B cell (primary cell): ENCODE data around the gene PREX1. TPM values are rescaled to one million over a fixed set of nuclear protein-coding genes. Genes with fewer than 3 reads are reported as not detected.

Source experiments
- ATAC-seq: fragments of 200-7000 bp; cut with Tn5 transposase; one replicate; pipeline ENCODE4 v1.10.0; 2021; ENCODE audit warnings: low read depth, mild to moderate bottlenecking, moderate number of reproducible peaks, moderate library complexity
- CTCF ChIA-PET: fragments of 350-600 bp; sonication (Branson Sonifier 250); formaldehyde crosslinking; loops from one replicate; lab custom pipeline; 2021; ENCODE audit warnings: antibody characterized with exemption, inconsistent platforms; lab: Charles Lee
- POLR2A ChIA-PET: fragments of 350-600 bp; sonication (Branson Sonifier 250); formaldehyde crosslinking; loops from one replicate; lab custom pipeline; 2021; ENCODE audit warnings: antibody characterized with exemption; lab: Charles Lee
- DNase-seq: peaks from one replicate; pipeline ENCODE4 v3.0.0; 2013
- H2AFZ ChIP-seq: 2 replicates; pipeline ENCODE4 v1.6.1; 2012; ENCODE audit warnings: mild to moderate bottlenecking, low read depth, low read length; ENCODE audit not compliant: insufficient read depth, poor library complexity, severe bottlenecking
- H3K27ac ChIP-seq, 2 donors: 1 replicate in 1 of 2; 2 replicates in 1 of 2; pipeline ENCODE4 v1.5.1; 2012 to 2013; ENCODE audit warnings: low read length in 2 of 2, mild to moderate bottlenecking in 2 of 2, moderate library complexity in 1 of 2
- H3K27me3 ChIP-seq, 4 experiments: fragments of 200-600 bp in 1 of 4; sonication (generic) in 1 of 4; replicated peaks in 1 of 4; 1 replicate in 2 of 4; 2 replicates in 2 of 4; pipeline versions ENCODE4 v1.6.1 to v1.7.0; 2013 to 2016; ENCODE audit warnings: low read length in 3 of 4, mild to moderate bottlenecking in 2 of 4, mixed read lengths in 1 of 4, moderate library complexity in 1 of 4; ENCODE audit not compliant: insufficient read depth in 4 of 4, control insufficient read depth in 3 of 4; ENCODE audit errors: control extremely low read depth in 1 of 4
- H3K36me3 ChIP-seq, 2 experiments: replicated peaks in 1 of 2; 1 replicate in 1 of 2; 2 replicates in 1 of 2; pipeline versions ENCODE4 v1.6.1 to v1.7.1; 2013; ENCODE audit warnings: low read length in 1 of 2; ENCODE audit not compliant: insufficient read depth in 2 of 2, control insufficient read depth in 1 of 2; ENCODE audit errors: control extremely low read depth in 1 of 2, extremely low read depth in 1 of 2
- H3K4me1 ChIP-seq, 2 donors: fragments of 200-600 bp in 1 of 2; sonication (generic) in 1 of 2; 1 replicate in 1 of 2; 2 replicates in 1 of 2; pipeline versions ENCODE4 v1.5.1 to v1.6.1; 2013 to 2017; ENCODE audit warnings: low read length in 2 of 2; ENCODE audit not compliant: control insufficient read depth in 2 of 2, insufficient read depth in 2 of 2
- H3K4me2 ChIP-seq: replicated peaks from 2 replicates; pipeline ENCODE3; 2012; ENCODE audit warnings: mild to moderate bottlenecking, low read depth, low read length; ENCODE audit not compliant: poor library complexity, severe bottlenecking
- H3K4me3 ChIP-seq, 5 experiments: fragments of 200-600 bp in 1 of 5; sonication (generic) in 1 of 5; 1 replicate in 3 of 5; 2 replicates in 2 of 5; pipeline versions ENCODE4 v1.5.1 to v1.7.0; 2011 to 2016; ENCODE audit warnings: low read length in 4 of 5, mild to moderate bottlenecking in 4 of 5, low read depth in 2 of 5, control low read depth in 1 of 5, moderate library complexity in 1 of 5; ENCODE audit not compliant: insufficient read depth in 1 of 5; ENCODE audit errors: control extremely low read depth in 1 of 5, extremely low read depth in 1 of 5
- H3K79me2 ChIP-seq: fragments of 200-600 bp; sonication (generic); one replicate; pipeline ENCODE4 v1.6.0; 2016; ENCODE audit warnings: low read length; ENCODE audit not compliant: control insufficient read depth, insufficient read depth
- H3K9ac ChIP-seq: fragments of 200-600 bp; sonication (generic); 2 replicates; pipeline ENCODE4 v1.6.1; 2017; ENCODE audit warnings: mild to moderate bottlenecking, low read length, moderate library complexity
- H3K9me3 ChIP-seq, 3 donors: one replicate each; pipeline versions ENCODE4 v1.6.1 to v1.7.1; 2013; ENCODE audit warnings: low read length in 2 of 3; ENCODE audit not compliant: control insufficient read depth in 2 of 3, insufficient read depth in 1 of 3; ENCODE audit errors: control extremely low read depth in 1 of 3
- H4K20me1 ChIP-seq: 2 replicates; pipeline ENCODE4 v1.6.0; 2012; ENCODE audit warnings: mild to moderate bottlenecking, low read length; ENCODE audit not compliant: insufficient read depth, control insufficient read depth, poor library complexity, severe bottlenecking
- H3K27ac Mint-ChIP-seq: one replicate; pipeline ENCODE4 v1.8.0; 2021; ENCODE audit warnings: mixed read lengths
- H3K27me3 Mint-ChIP-seq: one replicate; pipeline ENCODE4 v1.8.0; 2021; ENCODE audit warnings: mixed read lengths
- H3K4me1 Mint-ChIP-seq: one replicate; pipeline ENCODE4 v1.8.0; 2021; ENCODE audit warnings: mixed read lengths
- H3K4me3 Mint-ChIP-seq: one replicate; pipeline ENCODE4 v1.8.0; 2021; ENCODE audit warnings: mixed read lengths
- H3K9me3 Mint-ChIP-seq: one replicate; pipeline ENCODE4 v1.8.0; 2022; ENCODE audit warnings: mixed read lengths; ENCODE audit not compliant: insufficient read depth
- EZH2 ChIP-seq: IDR thresholded peaks from 2 replicates; pipeline ENCODE4 v1.6.1; 2012; ENCODE audit warnings: borderline replicate concordance, low read depth, mild to moderate bottlenecking, moderate library complexity, low read length; ENCODE audit not compliant: insufficient read depth, poor library complexity, severe bottlenecking
- WGBS: methylation state at CpG from one replicate; pipeline ENCODE4 v1.1.5; 2013; ENCODE audit warnings: missing lambda C conversion rate; ENCODE audit not compliant: insufficient coverage; 5-methylcytosine and 5-hydroxymethylcytosine counted together
- intact Hi-C: fragments of 100-400 bp; cut with micrococcal nuclease; formaldehyde crosslinking; loops from one replicate; pipeline ENCODE4 v1.10.0; 2022
- polyA plus RNA-seq: library from polyadenylated mRNA; depleted of rRNA; stranded (reverse); fragments of >200 nt; gene quantifications from 2 replicates; pipeline ENCODE4 v1.2.3, GENCODE V29; 2012
- total RNA-seq, 2 donors: library from RNA; stranded (reverse); fragments of 120-200 nt in 1 of 2; gene quantifications; 1 replicate in 1 of 2; 2 replicates in 1 of 2; pipeline versions ENCODE4 v1.2.3 to v1.2.4, GENCODE V29; 2013 to 2022
- TF ChIP-seq, protein P1 (sequence below): fragments of 200-600 bp; IDR thresholded peaks from one replicate; pipeline ENCODE4 v1.8.0; 2022; ENCODE audit warnings: antibody characterized with exemption, mild to moderate bottlenecking

The PREX1 gene
- total and polyA plus RNA-seq, 2 donors (not counting 1 experiment from before 2014, with no cell fraction given), result 79.1 to 99.4 TPM

DNA sequence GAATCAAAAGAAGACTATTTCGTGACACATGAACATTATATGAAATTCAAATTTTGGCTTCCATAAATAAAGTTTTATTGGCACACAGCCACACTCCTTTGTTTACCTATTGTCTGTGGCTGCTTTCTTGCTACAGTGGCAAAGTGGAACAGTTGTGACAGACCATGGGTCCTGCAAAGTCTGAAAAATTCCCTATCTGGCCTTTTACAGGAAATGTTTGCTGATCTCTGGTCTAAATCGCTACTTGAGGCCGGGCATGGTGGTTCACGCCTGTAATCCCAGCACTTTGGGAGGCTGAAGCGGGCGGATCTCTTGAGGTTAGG lies 23.1 kb upstream of the PREX1 start:
- H3K9ac ChIP-seq, result no peak overlapping the region
- H3K79me2 ChIP-seq, result no peaks in the 10 kb centered on the region
- no peak for DNase-seq
- TF ChIP-seq, protein P1, sequence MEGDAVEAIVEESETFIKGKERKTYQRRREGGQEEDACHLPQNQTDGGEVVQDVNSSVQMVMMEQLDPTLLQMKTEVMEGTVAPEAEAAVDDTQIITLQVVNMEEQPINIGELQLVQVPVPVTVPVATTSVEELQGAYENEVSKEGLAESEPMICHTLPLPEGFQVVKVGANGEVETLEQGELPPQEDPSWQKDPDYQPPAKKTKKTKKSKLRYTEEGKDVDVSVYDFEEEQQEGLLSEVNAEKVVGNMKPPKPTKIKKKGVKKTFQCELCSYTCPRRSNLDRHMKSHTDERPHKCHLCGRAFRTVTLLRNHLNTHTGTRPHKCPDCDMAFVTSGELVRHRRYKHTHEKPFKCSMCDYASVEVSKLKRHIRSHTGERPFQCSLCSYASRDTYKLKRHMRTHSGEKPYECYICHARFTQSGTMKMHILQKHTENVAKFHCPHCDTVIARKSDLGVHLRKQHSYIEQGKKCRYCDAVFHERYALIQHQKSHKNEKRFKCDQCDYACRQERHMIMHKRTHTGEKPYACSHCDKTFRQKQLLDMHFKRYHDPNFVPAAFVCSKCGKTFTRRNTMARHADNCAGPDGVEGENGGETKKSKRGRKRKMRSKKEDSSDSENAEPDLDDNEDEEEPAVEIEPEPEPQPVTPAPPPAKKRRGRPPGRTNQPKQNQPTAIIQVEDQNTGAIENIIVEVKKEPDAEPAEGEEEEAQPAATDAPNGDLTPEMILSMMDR, result no peak
- no peak for TF ChIP-seq EZH2
- ATAC-seq, result no peak
- peaks cover 23% of the 10 kb centered on the region for H3K4me1 Mint-ChIP-seq
- intact Hi-C loops, result no loop called here
- no peak overlapping the region for H2AFZ ChIP-seq
- ChIA-PET POLR2A (interaction anchor here (0.6 kb wide), 1 partner anchor 24 kb away, joined by 3 read pairs; no protein-coding TSS in a partner anchor), CTCF (interaction anchor here (1.3 kb wide), 1 partner anchor 24 kb away, joined by 4 read pairs; no protein-coding TSS in a partner anchor)
- no peaks in the 10 kb centered on the region for H3K27me3 Mint-ChIP-seq
- no peaks in the 10 kb centered on the region for H3K27me3 ChIP-seq
- H3K4me3 ChIP-seq, result no peak overlapping the region
- no peak overlapping the region for H3K27ac Mint-ChIP-seq
- H3K9me3 Mint-ChIP-seq, result peaks cover 4% of the 10 kb centered on the region
- H3K9me3 ChIP-seq, result peaks cover 0 to 3% (median 0%) of the 10 kb centered on the region in 3 donors
- no peaks in the 10 kb centered on the region for H4K20me1 ChIP-seq
- H3K27ac ChIP-seq, result no peak overlapping the region
- WGBS, result 100% methylated on average over 3 of the region's 6 CpGs
- no peaks in the 10 kb centered on the region for H3K36me3 ChIP-seq
- H3K4me2 ChIP-seq, result no peak overlapping the region
- H3K4me3 Mint-ChIP-seq, result no peak overlapping the region
- H3K4me1 ChIP-seq, result peaks cover 16 to 18% of the 10 kb centered on the region in 2 donors

DNA sequence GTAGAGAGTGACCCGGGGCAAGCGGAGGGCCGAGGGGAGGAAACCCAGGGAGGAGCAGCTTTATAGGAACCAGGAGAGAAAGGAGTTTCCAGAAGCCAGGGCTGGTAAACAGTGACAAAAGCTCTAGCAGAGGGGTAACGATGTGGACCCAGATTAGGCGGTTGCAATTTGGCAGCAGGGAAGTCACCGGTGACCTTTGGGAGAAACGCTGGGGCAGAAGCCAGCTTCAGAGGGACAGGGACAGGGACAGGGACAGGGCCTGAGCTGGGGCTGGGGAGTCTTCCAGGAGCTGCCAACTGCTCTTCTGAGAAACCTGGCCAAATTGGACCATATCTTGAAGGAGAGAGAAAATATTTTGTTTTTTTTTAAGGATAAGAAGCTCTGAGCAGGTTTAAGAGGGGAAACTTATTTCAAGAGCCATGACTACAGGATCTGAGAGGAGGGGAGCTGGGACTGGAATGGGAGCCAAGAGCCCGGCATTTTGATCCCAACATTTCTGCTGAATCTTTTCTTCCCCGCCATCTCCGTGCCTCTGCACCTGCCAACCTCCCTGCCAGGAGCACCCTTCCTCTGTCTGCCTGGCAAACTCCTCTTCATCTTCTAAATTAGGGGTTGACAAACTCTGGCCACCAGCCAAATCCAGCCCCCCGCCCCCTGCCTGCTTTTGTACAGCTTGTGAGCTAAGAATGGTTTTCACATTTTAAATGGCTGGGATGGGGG lies 22.6 kb upstream of the PREX1 start:
- H3K36me3 ChIP-seq, result no peaks in the 10 kb centered on the region
- no peak for TF ChIP-seq EZH2
- TF ChIP-seq, protein P1, result no peak
- no peak overlapping the region for H3K27ac Mint-ChIP-seq
- no peak overlapping the region for H3K9ac ChIP-seq
- WGBS, result 93% methylated on average over 10 of the region's 11 CpGs
- ATAC-seq (no peak), DNase-seq (no peak)
- H3K27ac ChIP-seq, result no peak overlapping the region
- H2AFZ ChIP-seq, result no peak overlapping the region
- no peaks in the 10 kb centered on the region for H4K20me1 ChIP-seq
- ChIA-PET CTCF (interaction anchor here (1.3 kb wide), 1 partner anchor 24 kb away, joined by 4 read pairs; no protein-coding TSS in a partner anchor), POLR2A (interaction anchor here (0.6 kb wide), 1 partner anchor 25 kb away, joined by 3 read pairs; no protein-coding TSS in a partner anchor)
- H3K27me3 ChIP-seq, result no peaks in the 10 kb centered on the region
- H3K4me2 ChIP-seq, result no peak overlapping the region
- H3K9me3 ChIP-seq, result peaks cover 0 to 3% (median 0%) of the 10 kb centered on the region in 3 donors
- H3K4me3 ChIP-seq, result no peak overlapping the region
- H3K4me1 Mint-ChIP-seq, result peaks cover 24% of the 10 kb centered on the region
- peaks cover 4% of the 10 kb centered on the region for H3K9me3 Mint-ChIP-seq
- H3K4me3 Mint-ChIP-seq, result no peak overlapping the region
- peaks cover 16 to 18% of the 10 kb centered on the region in 2 donors for H3K4me1 ChIP-seq
- intact Hi-C loops, result no loop called here
- H3K79me2 ChIP-seq, result no peaks in the 10 kb centered on the region
- H3K27me3 Mint-ChIP-seq, result no peaks in the 10 kb centered on the region
